Breast epithelium (tissue), 4 donors: ENCODE data around the gene DLST. TPM values are rescaled to one million over a fixed set of nuclear protein-coding genes. Genes with fewer than 3 reads are reported as not detected.

Experiments
- DNase-seq, 2 donors: peaks; one replicate each; pipeline ENCODE4 v3.0.0-alpha.2; 2019; ENCODE audit warnings: low spot score in 2 of 2
- H3K27ac ChIP-seq, 2 donors: fragments of 200-600 bp; sonication (generic) in 1 of 2; one replicate each; pipeline ENCODE4 v1.5.1; 2016 to 2019; ENCODE audit warnings: mild to moderate bottlenecking in 1 of 2
- H3K27me3 ChIP-seq, 2 donors: fragments of 200-600 bp; sonication (generic) in 1 of 2; one replicate each; pipeline versions ENCODE4 v1.5.1 to v1.6.0; 2017 to 2019; ENCODE audit warnings: control low read depth in 1 of 2, mild to moderate bottlenecking in 1 of 2
- H3K36me3 ChIP-seq: fragments of 200-600 bp; one replicate; pipeline ENCODE4 v1.5.1; 2019
- H3K4me1 ChIP-seq, 2 donors: fragments of 200-600 bp; sonication (generic); one replicate each; pipeline ENCODE4 v1.5.1; 2016 to 2019; ENCODE audit warnings: control low read depth in 1 of 2
- H3K4me3 ChIP-seq, 3 donors: fragments of 200-600 bp; sonication (generic); 1 replicate in 2 of 3; 2 replicates in 1 of 3; pipeline ENCODE4 v1.5.1; 2016 to 2019; ENCODE audit warnings: mild to moderate bottlenecking in 3 of 3, moderate library complexity in 2 of 3
- H3K9me3 ChIP-seq, 2 donors: fragments of 200-600 bp; sonication (generic) in 1 of 2; one replicate each; pipeline ENCODE4 v1.5.1; 2016 to 2019; ENCODE audit warnings: control low read depth in 1 of 2
- CTCF ChIP-seq, 3 donors: fragments of 450-650 bp; IDR thresholded peaks; one replicate each; pipeline ENCODE4 v1.5.1; 2016 to 2017; ENCODE audit warnings: antibody characterized with exemption in 3 of 3, mild to moderate bottlenecking in 3 of 3, moderate library complexity in 3 of 3
- POLR2A ChIP-seq: fragments of 450-650 bp; IDR thresholded peaks from one replicate; pipeline ENCODE4 v1.6.1; 2016; ENCODE audit warnings: antibody characterized with exemption, mild to moderate bottlenecking, moderate library complexity
- POLR2AphosphoS5 ChIP-seq, 3 donors: sonication (generic); formaldehyde crosslinking; IDR thresholded peaks; one replicate each; pipeline ENCODE4 v1.6.1; 2017; ENCODE audit warnings: antibody characterized with exemption in 3 of 3
- intact Hi-C: fragments of 100-400 bp; cut with DNase I; formaldehyde crosslinking; loops from one replicate; pipeline ENCODE4 v1.15.1; 2023; ENCODE audit warnings: low total_unique reads
- total RNA-seq, 3 donors: library from RNA; depleted of rRNA; stranded (reverse); fragments of >200 nt; gene quantifications; one replicate each; pipeline ENCODE4 v1.1.0, GENCODE V29; 2016

Gene DLST
- total RNA-seq, 3 donors from 2014 or later = 73.4 to 104 (median 76.1) TPM

- intact Hi-C loops = no loop called here
- H3K4me3 ChIP-seq = no peak overlapping the region
- DNase-seq = no peak
- no peaks in the 10 kb centered on the region for H3K9me3 ChIP-seq
- no peaks in the 10 kb centered on the region for H3K27me3 ChIP-seq
- peak overlapping the region in 1 of 2 donors; percentile 65 for H3K27ac ChIP-seq
- TF ChIP-seq POLR2A (no peak), POLR2AphosphoS5 (IDR thresholded peaks at IDR 0.05) (no peak)
- no peaks in the 10 kb centered on the region for H3K36me3 ChIP-seq
- peaks cover 0 to 6% of the 10 kb centered on the region in 2 donors for H3K4me1 ChIP-seq
Measured at GRCh38 chr14:74950795-74951442, 69.2 kb downstream of the DLST start.

GRCh38 chr14:74951443-74952179 is 69.9 kb downstream of the DLST start:
- no peak for TF ChIP-seq POLR2AphosphoS5 (IDR thresholded peaks at IDR 0.05)
- TF ChIP-seq POLR2A = no peak
- TF ChIP-seq CTCF (IDR thresholded peaks at IDR 0.05) = no peak
- H3K4me3 ChIP-seq = peak overlapping the region in 1 of 3 donors; percentile 31
- no peak for DNase-seq
- intact Hi-C loops = no loop called here
- H3K27ac ChIP-seq = peak overlapping the region in 1 of 2 donors; percentile 65
- no peaks in the 10 kb centered on the region for H3K9me3 ChIP-seq
- H3K27me3 ChIP-seq = no peaks in the 10 kb centered on the region
- H3K4me1 ChIP-seq = peaks cover 0 to 6% of the 10 kb centered on the region in 2 donors
- H3K36me3 ChIP-seq = no peaks in the 10 kb centered on the region

GRCh38 chr14:74952180-74952665 is 70.5 kb downstream of the DLST start:
- peaks cover 0 to 6% of the 10 kb centered on the region in 2 donors for H3K4me1 ChIP-seq
- H3K27me3 ChIP-seq = no peaks in the 10 kb centered on the region
- TF ChIP-seq POLR2AphosphoS5 (IDR thresholded peaks at IDR 0.05) (no peak), POLR2A (no peak), CTCF (IDR thresholded peaks at IDR 0.05) (no peak)
- peak overlapping the region in 1 of 2 donors; percentile 65 for H3K27ac ChIP-seq
- H3K36me3 ChIP-seq = no peaks in the 10 kb centered on the region
- DNase-seq = no peak
- no peaks in the 10 kb centered on the region for H3K9me3 ChIP-seq
- peak overlapping the region in 1 of 3 donors; percentile 31 for H3K4me3 ChIP-seq
- intact Hi-C loops = no loop called here

GRCh38 chr14:74952697-74953484 is 71.2 kb downstream of the DLST start:
- peak overlapping the region in 1 of 2 donors; percentile 25 for H3K27ac ChIP-seq
- H3K9me3 ChIP-seq = no peaks in the 10 kb centered on the region
- peaks cover 0 to 6% of the 10 kb centered on the region in 2 donors for H3K4me1 ChIP-seq
- peak overlapping the region; percentile 55 to 77 (median 59) for H3K4me3 ChIP-seq
- H3K36me3 ChIP-seq = no peaks in the 10 kb centered on the region
- no peak for DNase-seq
- no peaks in the 10 kb centered on the region for H3K27me3 ChIP-seq
- intact Hi-C loops = no loop called here
- no peak for TF ChIP-seq POLR2A
- no peak for TF ChIP-seq CTCF (IDR thresholded peaks at IDR 0.05)
- no peak for TF ChIP-seq POLR2AphosphoS5 (IDR thresholded peaks at IDR 0.05)

Other genes starting within 250 kb of the DLST start
- gene AREL1, start 168.8 kb upstream of the DLST start, total RNA-seq = 10 to 100 TPM; 17.0 to 24.3 (median 24.0) TPM
- 10 to 100 TPM; 29.4 to 34.6 (median 33.8) TPM for gene FCF1, start 168.8 kb upstream of the DLST start, total RNA-seq
- gene YLPM1, start 118.6 kb upstream of the DLST start, total RNA-seq = 10 to 100 TPM; 50.9 to 97.0 (median 79.6) TPM
- not detected for gene PROX2, start 5.8 kb upstream of the DLST start, total RNA-seq
- gene RPS6KL1, start 41.3 kb downstream of the DLST start, total RNA-seq = 1 to 10 TPM; 2.9 to 5.6 (median 3.3) TPM
- 10 to 100 TPM in 1 of 3 donors, 1 to 10 TPM in 2; 3.7 to 17.9 (median 8.2) TPM for gene PGF, start 73.7 kb downstream of the DLST start, total RNA-seq
- gene EIF2B2, start 121.0 kb downstream of the DLST start, total RNA-seq = 10 to 100 TPM; 31.8 to 40.3 (median 36.0) TPM
- gene MLH3, start 169.6 kb downstream of the DLST start, total RNA-seq = 10 to 100 TPM; 31.8 to 53.1 (median 42.9) TPM
- 10 to 100 TPM; 19.0 to 23.6 (median 21.6) TPM for gene ACYP1, start 182.1 kb downstream of the DLST start, total RNA-seq
- 1 to 10 TPM in 2 of 3 donors, under 1 TPM in 1; 0.96 to 3.2 (median 2.6) TPM for gene ZC2HC1C, start 187.7 kb downstream of the DLST start, total RNA-seq
- gene NEK9, start 245.1 kb downstream of the DLST start, total RNA-seq = 10 to 100 TPM; 52.1 to 79.2 (median 71.8) TPM